ENCODE results near the gene AHRR.
A peak's percentile ranks its signal among the peaks of the same experiment; 100 is the strongest.

AHRR gene

DNA sequence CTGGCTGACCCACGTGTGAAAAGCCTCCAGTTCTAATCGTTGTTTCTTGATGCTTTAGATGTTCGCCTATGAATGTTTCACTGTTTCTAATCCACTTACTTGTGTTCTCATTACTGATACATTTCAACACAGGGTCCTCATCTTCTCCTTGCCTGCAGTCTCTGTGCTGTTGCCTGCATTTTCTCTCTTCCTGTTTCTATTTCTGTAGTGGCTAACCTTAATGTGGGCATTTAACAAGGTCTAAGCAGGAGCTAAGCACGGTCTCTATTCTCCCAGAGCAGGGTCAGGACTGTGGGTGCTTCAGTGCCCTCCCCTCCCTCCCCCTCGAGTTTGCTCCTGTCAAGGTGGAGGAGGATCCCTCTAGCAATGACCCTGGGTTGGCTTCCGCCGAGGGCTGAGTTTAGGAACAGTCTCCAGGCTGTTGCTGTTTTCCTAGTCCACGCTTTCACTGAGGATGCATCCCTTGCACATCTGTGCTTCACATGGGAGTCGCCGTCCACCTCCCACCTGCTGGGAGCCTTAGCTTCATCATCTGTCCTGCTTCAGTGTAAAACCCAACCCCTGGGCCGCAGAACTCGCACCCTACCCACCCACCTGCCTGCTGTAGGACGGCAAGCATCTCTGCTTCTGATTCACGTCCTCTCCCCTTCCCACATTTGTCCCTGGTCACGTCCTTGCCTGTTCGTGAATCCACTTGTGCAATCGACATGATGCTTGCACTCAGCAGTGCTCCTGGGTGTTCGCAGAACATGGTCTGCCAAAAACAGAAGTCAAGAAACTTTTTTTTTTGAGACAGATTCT, 119.1 kb downstream of the AHRR start:
- H3K4me3 ChIP-seq (ENCODE audit: low read depth, low read length), result no peak overlapping the region
- in situ Hi-C loops (cut with HindIII; ENCODE audit: low sequenced_read_pairs), result no loop called here
- TF ChIP-seq, protein P1, sequence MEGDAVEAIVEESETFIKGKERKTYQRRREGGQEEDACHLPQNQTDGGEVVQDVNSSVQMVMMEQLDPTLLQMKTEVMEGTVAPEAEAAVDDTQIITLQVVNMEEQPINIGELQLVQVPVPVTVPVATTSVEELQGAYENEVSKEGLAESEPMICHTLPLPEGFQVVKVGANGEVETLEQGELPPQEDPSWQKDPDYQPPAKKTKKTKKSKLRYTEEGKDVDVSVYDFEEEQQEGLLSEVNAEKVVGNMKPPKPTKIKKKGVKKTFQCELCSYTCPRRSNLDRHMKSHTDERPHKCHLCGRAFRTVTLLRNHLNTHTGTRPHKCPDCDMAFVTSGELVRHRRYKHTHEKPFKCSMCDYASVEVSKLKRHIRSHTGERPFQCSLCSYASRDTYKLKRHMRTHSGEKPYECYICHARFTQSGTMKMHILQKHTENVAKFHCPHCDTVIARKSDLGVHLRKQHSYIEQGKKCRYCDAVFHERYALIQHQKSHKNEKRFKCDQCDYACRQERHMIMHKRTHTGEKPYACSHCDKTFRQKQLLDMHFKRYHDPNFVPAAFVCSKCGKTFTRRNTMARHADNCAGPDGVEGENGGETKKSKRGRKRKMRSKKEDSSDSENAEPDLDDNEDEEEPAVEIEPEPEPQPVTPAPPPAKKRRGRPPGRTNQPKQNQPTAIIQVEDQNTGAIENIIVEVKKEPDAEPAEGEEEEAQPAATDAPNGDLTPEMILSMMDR (IDR thresholded peaks at IDR 0.05; ENCODE audit: low read depth, low read length), result no peak
- no peak for DNase-seq (ENCODE audit: low read depth, low spot score)

GRCh38 chr5:441996-442334, 120.5 kb downstream of the AHRR start:
- DNase-seq (ENCODE audit: low read depth, low spot score), result no peak
- in situ Hi-C loops (cut with HindIII; ENCODE audit: low sequenced_read_pairs), result no loop called here
- H3K4me3 ChIP-seq (ENCODE audit: low read depth, low read length), result peak overlapping the region; percentile 91
- TF ChIP-seq, protein P1 (IDR thresholded peaks at IDR 0.05; ENCODE audit: low read depth, low read length), result no peak

DNA sequence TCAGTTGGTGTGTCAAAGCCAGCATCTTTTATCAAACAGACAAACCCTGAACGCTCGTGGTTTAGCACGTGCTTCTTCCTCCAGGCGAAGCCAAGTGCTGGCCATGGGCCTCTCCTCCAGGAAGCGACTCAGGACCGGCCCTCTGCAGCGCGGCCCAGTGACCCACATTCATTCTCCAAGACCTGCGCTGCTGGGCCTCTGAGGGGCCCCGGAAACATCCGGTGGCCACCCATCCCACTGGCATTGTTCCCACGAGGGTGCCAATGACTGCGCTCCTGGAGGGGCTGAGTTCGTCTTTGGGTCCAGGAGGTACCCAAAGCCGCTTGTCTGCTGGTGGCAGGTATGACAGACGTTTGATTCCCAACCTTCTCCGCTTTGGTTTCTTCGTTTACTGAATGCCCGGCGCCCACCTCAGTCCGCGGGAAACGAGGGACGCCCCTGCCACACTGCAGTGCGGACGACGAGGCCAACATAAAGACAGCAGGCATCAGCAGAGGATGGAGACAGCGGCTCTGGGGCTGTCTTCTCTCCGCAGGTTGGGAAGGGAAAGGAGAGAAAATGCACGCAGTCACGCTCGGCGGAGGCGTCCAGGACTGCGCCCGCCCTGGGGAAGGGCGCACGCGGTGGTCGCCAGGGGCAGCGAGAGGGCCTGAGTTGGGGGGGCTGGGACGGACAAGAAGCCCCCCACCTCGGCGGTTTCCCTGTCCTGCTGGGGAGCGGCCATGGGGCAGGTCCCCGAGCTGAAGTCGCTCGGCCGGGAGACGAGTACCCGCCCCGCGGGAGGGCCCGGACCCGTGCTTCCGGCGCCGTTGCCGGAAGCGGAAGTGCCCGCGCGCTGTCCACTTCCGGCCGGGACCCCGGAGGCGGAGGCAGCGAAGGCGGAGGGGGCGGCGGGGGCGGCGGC, 121.1 kb downstream of the AHRR start, which contains the start of gene EXOC3:
Gene EXOC3, plus strand, starts transcription at position 842 of the 904 bp plus-strand sequence. CDS start 3,030 bp downstream, outside the sequence.
- TF ChIP-seq, protein P1 (IDR thresholded peaks at IDR 0.05; ENCODE audit: low read depth, low read length), result no peak
- peak; percentile 64 for DNase-seq (ENCODE audit: low read depth, low spot score)
- H3K4me3 ChIP-seq (ENCODE audit: low read depth, low read length), result peak within 1 kb of the TSS; percentile 91
- in situ Hi-C loops (cut with HindIII; ENCODE audit: low sequenced_read_pairs), result no loop called here

- TF ChIP-seq, protein P1 (IDR thresholded peaks at IDR 0.05; ENCODE audit: low read depth, low read length), result no peak
- in situ Hi-C loops (cut with HindIII; ENCODE audit: low sequenced_read_pairs), result no loop called here
- peak overlapping the region; percentile 91 for H3K4me3 ChIP-seq (ENCODE audit: low read depth, low read length)
- no peak for DNase-seq (ENCODE audit: low read depth, low spot score)
These were observed 122.0 kb downstream of the AHRR start for GRCh38 chr5:443239-444151.

- no peak overlapping the region for H3K4me3 ChIP-seq (ENCODE audit: low read depth, low read length)
- in situ Hi-C loops (cut with HindIII; ENCODE audit: low sequenced_read_pairs), result no loop called here
- TF ChIP-seq, protein P1 (IDR thresholded peaks at IDR 0.05; ENCODE audit: low read depth, low read length), result no peak
- DNase-seq (ENCODE audit: low read depth, low spot score), result no peak
These were observed 122.7 kb downstream of the AHRR start for GRCh38 chr5:444226-444625.

DNA sequence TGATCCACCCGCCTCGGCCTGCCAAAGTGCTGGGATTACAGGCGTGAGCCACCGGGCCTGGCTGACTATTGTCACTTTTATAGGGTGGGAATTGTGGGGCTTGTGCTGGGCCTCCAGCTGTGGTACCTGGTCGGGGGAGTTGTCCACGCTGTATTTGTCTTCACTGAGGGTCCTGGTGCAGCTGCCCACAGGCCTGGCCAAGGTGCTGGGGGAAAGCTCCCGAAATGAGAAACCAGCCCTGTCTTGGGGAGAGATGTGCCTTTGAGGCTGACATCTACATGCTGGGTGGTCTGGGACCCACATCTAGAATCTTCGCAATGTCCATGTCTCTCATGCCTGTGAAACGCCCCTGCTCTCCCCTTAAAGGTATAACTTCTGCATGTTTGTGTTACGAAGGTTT, 124.1 kb downstream of the AHRR start:
- H3K4me3 ChIP-seq (ENCODE audit: low read depth, low read length), result no peak overlapping the region
- TF ChIP-seq, protein P1 (IDR thresholded peaks at IDR 0.05; ENCODE audit: low read depth, low read length), result no peak
- DNase-seq (ENCODE audit: low read depth, low spot score), result no peak
- in situ Hi-C loops (cut with HindIII; ENCODE audit: low sequenced_read_pairs), result no loop called here

Data from astrocyte of the spinal cord (primary cell).